Caco-2 (cell line): ENCODE data around the gene C11orf65. TPM values are rescaled to one million over a fixed set of nuclear protein-coding genes. Genes with fewer than 3 reads are reported as not detected.
"Not testable (repeated sequence)": the region's sequence is repeated elsewhere in the genome, so short reads cannot be mapped to it uniquely, and the experiment has no call there.

Experiments
- BruUV-seq: library from RNA; stranded (reverse); fragments of 400-500 nt; replicated peaks from 2 replicates; lab custom pipeline; 2021; lab: Mats Ljungman, UMichigan
- CTCF ChIA-PET: fragments of 300-600 bp; sonication (Branson Sonifier 250); formaldehyde crosslinking; loops from one replicate; lab custom pipeline; 2022; ENCODE audit warnings: antibody characterized with exemption; lab: Charles Lee
- POLR2A ChIA-PET: fragments of 300-600 bp; sonication (Branson Sonifier 250); formaldehyde crosslinking; loops from one replicate; lab custom pipeline; 2022; ENCODE audit warnings: antibody characterized with exemption; lab: Charles Lee
- DNase-seq, 2 experiments: peaks; one replicate each; pipeline versions ENCODE4 v3.0.0 to v3.0.0-alpha.2; 2020 to 2022
- H3K27me3 ChIP-seq: replicated peaks from 2 replicates; pipeline ENCODE4 v1.6.0; 2011; ENCODE audit warnings: low read length; ENCODE audit not compliant: control insufficient read depth, insufficient read depth
- H3K36me3 ChIP-seq: 2 replicates; pipeline ENCODE4 v1.5.1; 2011; ENCODE audit warnings: low read length; ENCODE audit not compliant: control insufficient read depth, insufficient read depth
- H3K4me1 ChIP-seq: fragments of 250-450 bp; sonication (Bioruptor Pico); 2 replicates; pipeline ENCODE4 v1.5.1; 2020; ENCODE audit warnings: mild to moderate bottlenecking
- H3K4me3 ChIP-seq: 2 replicates; pipeline ENCODE4 v1.5.1; 2011; ENCODE audit warnings: low read depth, mild to moderate bottlenecking, control low read depth, low read length
- H3K9me3 ChIP-seq: fragments of 250-450 bp; sonication (Bioruptor Pico); 2 replicates; pipeline ENCODE4 v1.5.1; 2020; ENCODE audit warnings: mild to moderate bottlenecking, moderate library complexity
- H3K27ac Mint-ChIP-seq: one replicate; pipeline ENCODE4 v1.8.0; 2022; ENCODE audit warnings: mixed read lengths; ENCODE audit not compliant: unreplicated experiment
- H3K27me3 Mint-ChIP-seq: one replicate; pipeline ENCODE4 v1.8.0; 2022; ENCODE audit warnings: mixed read lengths; ENCODE audit not compliant: insufficient read depth, unreplicated experiment
- H3K36me3 Mint-ChIP-seq: one replicate; pipeline ENCODE4 v1.8.0; 2022; ENCODE audit warnings: mild to moderate bottlenecking, mixed read lengths; ENCODE audit not compliant: insufficient read depth, unreplicated experiment
- H3K4me1 Mint-ChIP-seq: one replicate; pipeline ENCODE4 v1.8.0; 2022; ENCODE audit warnings: low read depth, mixed read lengths; ENCODE audit not compliant: unreplicated experiment
- H3K4me3 Mint-ChIP-seq: one replicate; pipeline ENCODE4 v1.8.0; 2022; ENCODE audit warnings: mild to moderate bottlenecking, moderate library complexity, mixed read lengths; ENCODE audit not compliant: unreplicated experiment
- H3K9me3 Mint-ChIP-seq: one replicate; pipeline ENCODE4 v1.8.0; 2022; ENCODE audit warnings: mixed read lengths; ENCODE audit not compliant: unreplicated experiment
- CTCF ChIP-seq, 2 experiments: fragments of 200-600 bp in 1 of 2; IDR thresholded peaks; 1 replicate in 1 of 2; 2 replicates in 1 of 2; pipeline versions ENCODE4 v1.5.1 to v1.8.0; 2011 to 2022; ENCODE audit warnings: antibody characterized with exemption in 1 of 2, control low read depth in 1 of 2, inconsistent platforms in 1 of 2, low read depth in 1 of 2, low read length in 1 of 2, mild to moderate bottlenecking in 1 of 2, moderate library complexity in 1 of 2; ENCODE audit not compliant: insufficient read depth in 1 of 2, severe bottlenecking in 1 of 2, unreplicated experiment in 1 of 2
- intact Hi-C: fragments of 100-400 bp; cut with micrococcal nuclease; formaldehyde crosslinking; loops from one replicate; pipeline ENCODE4 v1.10.0; 2022; ENCODE audit not compliant: unreplicated experiment
- total RNA-seq: library from RNA; stranded (reverse); gene quantifications from 2 replicates; pipeline ENCODE4 v1.2.3, GENCODE V29; 2022

C11orf65 gene
- total RNA-seq, 1 experiment from 2014 or later = 1.0 TPM

GRCh38 chr11:108468478-108468864 is 1.1 kb upstream of the C11orf65 start:
- Mint-ChIP-seq H3K27me3 (no peaks in the 10 kb centered on the region), H3K4me1 (peaks cover 17% of the 10 kb centered on the region), H3K27ac (peak overlapping the region; percentile 100), H3K36me3 (peaks cover 9% of the 10 kb centered on the region), H3K4me3 (peak overlapping the region; percentile 97), H3K9me3 (no peaks in the 10 kb centered on the region)
- TF ChIP-seq CTCF (IDR thresholded peaks at IDR 0.05; ENCODE audit: insufficient read depth in 1 of 2, low read depth in 1 of 2, low read length in 1 of 2, severe bottlenecking in 1 of 2, unreplicated experiment in 1 of 2) = no peak
- Histone ChIP-seq H3K4me1 (peaks cover 9% of the 10 kb centered on the region), H3K9me3 (no peaks in the 10 kb centered on the region), H3K4me3 (no peak overlapping the region), H3K36me3 (no peaks in the 10 kb centered on the region), H3K27me3 (no peaks in the 10 kb centered on the region)
- intact Hi-C loops = loop anchor here (10.0 kb wide), 1 partner anchor 344 kb away; the partner anchor contains the start of gene ACAT1
- DNase-seq = no peak
- ChIA-PET POLR2A (no interaction called here), CTCF (no interaction called here)
- BruUV-seq = no TSS peak

GRCh38 chr11:108466405-108466804 is 924 bp downstream of the C11orf65 start:
- Histone ChIP-seq H3K27me3 (no peaks in the 10 kb centered on the region), H3K36me3 (no peaks in the 10 kb centered on the region), H3K9me3 (no peaks in the 10 kb centered on the region), H3K4me1 (peaks cover 9% of the 10 kb centered on the region), H3K4me3 (peak overlapping the region; percentile 68)
- no peaks in the 10 kb centered on the region for H3K27me3 Mint-ChIP-seq
- peaks cover 17% of the 10 kb centered on the region for H3K4me1 Mint-ChIP-seq
- H3K4me3 Mint-ChIP-seq = peak overlapping the region; percentile 97
- DNase-seq = no peak
- no peak for TF ChIP-seq CTCF (IDR thresholded peaks at IDR 0.05; ENCODE audit: insufficient read depth in 1 of 2, low read depth in 1 of 2, low read length in 1 of 2, severe bottlenecking in 1 of 2, unreplicated experiment in 1 of 2)
- POLR2A ChIA-PET = interaction anchor here (0.6 to 1.5 kb wide), 2 partner anchors 45 to 198 kb away, joined by 3 to 7 read pairs; partner anchors contain the start of gene DDX10
- peaks cover 7% of the 10 kb centered on the region for H3K36me3 Mint-ChIP-seq
- no TSS peak for BruUV-seq
- H3K9me3 Mint-ChIP-seq = no peaks in the 10 kb centered on the region
- peak overlapping the region; percentile 100 for H3K27ac Mint-ChIP-seq
- intact Hi-C loops = loop anchor here (2.0 to 10.0 kb wide), 3 partner anchors 50 to 342 kb away; partner anchors contain the start of gene ACAT1
- CTCF ChIA-PET = interaction anchor here (1.0 kb wide), 1 partner anchor 244 kb away, joined by 6 read pairs; the partner anchor contains the start of genes ATM and NPAT

- ChIA-PET POLR2A (no interaction called here), CTCF (no interaction called here)
- H3K36me3 ChIP-seq = no peaks in the 10 kb centered on the region
- intact Hi-C loops = no loop called here
- no peaks in the 10 kb centered on the region for H3K4me1 ChIP-seq
- peaks cover 6% of the 10 kb centered on the region for H3K9me3 ChIP-seq
- no peak for TF ChIP-seq CTCF (IDR thresholded peaks at IDR 0.05; ENCODE audit: insufficient read depth in 1 of 2, low read depth in 1 of 2, low read length in 1 of 2, severe bottlenecking in 1 of 2, unreplicated experiment in 1 of 2)
- H3K4me3 Mint-ChIP-seq = no peak overlapping the region
- BruUV-seq = no TSS peak
- H3K36me3 Mint-ChIP-seq = no peaks in the 10 kb centered on the region
- H3K27me3 Mint-ChIP-seq = no peaks in the 10 kb centered on the region
- H3K9me3 Mint-ChIP-seq = peaks cover 27% of the 10 kb centered on the region
- no peak overlapping the region for H3K27ac Mint-ChIP-seq
- no peak overlapping the region for H3K4me3 ChIP-seq
- no peaks in the 10 kb centered on the region for H3K4me1 Mint-ChIP-seq
- no peak for DNase-seq
- no peaks in the 10 kb centered on the region for H3K27me3 ChIP-seq
Observed at GRCh38 chr11:108453207-108453835, 14.0 kb downstream of the C11orf65 start.

- H3K27ac Mint-ChIP-seq, H3K36me3 ChIP-seq, H3K4me1 Mint-ChIP-seq, H3K27me3 ChIP-seq, H3K36me3 Mint-ChIP-seq, POLR2A ChIA-PET, intact Hi-C loops, DNase-seq, H3K4me1 ChIP-seq, H3K4me3 ChIP-seq, H3K4me3 Mint-ChIP-seq, H3K27me3 Mint-ChIP-seq, BruUV-seq, CTCF ChIA-PET: not testable (repeated sequence)
- peaks cover 19% of the 10 kb centered on the region for H3K9me3 ChIP-seq
- peaks cover 35% of the 10 kb centered on the region for H3K9me3 Mint-ChIP-seq
Observed at GRCh38 chr11:108441445-108441844, 25.9 kb downstream of the C11orf65 start.
